ENCODE data around the gene FAF1. TPM values are rescaled to one million over a fixed set of nuclear protein-coding genes. Genes with fewer than 3 reads are reported as not detected.
"Not testable (repeated sequence)": the region's sequence is repeated elsewhere in the genome, so short reads cannot be mapped to it uniquely, and the experiment has no call there.

Gene FAF1
- total and polyA plus RNA-seq, 8 donors = 47.4 to 58.3 (median 53.2) TPM

DNA sequence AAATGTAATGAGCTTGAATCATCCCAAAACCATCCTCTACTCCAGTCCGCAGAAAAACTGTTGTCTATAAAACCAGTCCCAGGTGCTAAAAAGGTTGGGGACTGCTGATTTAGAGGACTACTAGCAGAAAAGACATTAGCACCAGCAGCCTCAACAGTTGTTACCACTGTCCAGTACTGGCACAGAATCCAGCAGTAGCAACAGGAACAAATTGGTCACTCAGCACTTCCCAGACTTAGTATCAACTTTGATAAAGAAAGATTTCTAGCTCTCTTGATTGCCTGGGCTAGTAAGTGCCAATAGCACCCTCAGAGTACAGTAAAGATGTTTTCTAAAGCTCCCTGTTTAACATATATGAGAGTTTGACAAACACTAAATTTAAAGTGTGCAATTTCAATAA, 127.9 kb downstream of the FAF1 start:
- H3K9me3 ChIP-seq = peaks cover 0 to 4% of the 10 kb centered on the region in 2 donors
- peaks cover 0 to 5% of the 10 kb centered on the region in 2 donors for H3K4me1 ChIP-seq
- no peak overlapping the region for H3K4me3 ChIP-seq
- H3K27ac ChIP-seq = no peak overlapping the region
- TF ChIP-seq, protein P1, sequence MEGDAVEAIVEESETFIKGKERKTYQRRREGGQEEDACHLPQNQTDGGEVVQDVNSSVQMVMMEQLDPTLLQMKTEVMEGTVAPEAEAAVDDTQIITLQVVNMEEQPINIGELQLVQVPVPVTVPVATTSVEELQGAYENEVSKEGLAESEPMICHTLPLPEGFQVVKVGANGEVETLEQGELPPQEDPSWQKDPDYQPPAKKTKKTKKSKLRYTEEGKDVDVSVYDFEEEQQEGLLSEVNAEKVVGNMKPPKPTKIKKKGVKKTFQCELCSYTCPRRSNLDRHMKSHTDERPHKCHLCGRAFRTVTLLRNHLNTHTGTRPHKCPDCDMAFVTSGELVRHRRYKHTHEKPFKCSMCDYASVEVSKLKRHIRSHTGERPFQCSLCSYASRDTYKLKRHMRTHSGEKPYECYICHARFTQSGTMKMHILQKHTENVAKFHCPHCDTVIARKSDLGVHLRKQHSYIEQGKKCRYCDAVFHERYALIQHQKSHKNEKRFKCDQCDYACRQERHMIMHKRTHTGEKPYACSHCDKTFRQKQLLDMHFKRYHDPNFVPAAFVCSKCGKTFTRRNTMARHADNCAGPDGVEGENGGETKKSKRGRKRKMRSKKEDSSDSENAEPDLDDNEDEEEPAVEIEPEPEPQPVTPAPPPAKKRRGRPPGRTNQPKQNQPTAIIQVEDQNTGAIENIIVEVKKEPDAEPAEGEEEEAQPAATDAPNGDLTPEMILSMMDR (IDR thresholded peaks at IDR 0.05) = no peak
- no peaks in the 10 kb centered on the region for H3K36me3 ChIP-seq
- ATAC-seq (no peak), DNase-seq (no peak)
- H3K27me3 ChIP-seq = no peaks in the 10 kb centered on the region
- intact Hi-C loops (cut with DNase I) = no loop called here

DNA sequence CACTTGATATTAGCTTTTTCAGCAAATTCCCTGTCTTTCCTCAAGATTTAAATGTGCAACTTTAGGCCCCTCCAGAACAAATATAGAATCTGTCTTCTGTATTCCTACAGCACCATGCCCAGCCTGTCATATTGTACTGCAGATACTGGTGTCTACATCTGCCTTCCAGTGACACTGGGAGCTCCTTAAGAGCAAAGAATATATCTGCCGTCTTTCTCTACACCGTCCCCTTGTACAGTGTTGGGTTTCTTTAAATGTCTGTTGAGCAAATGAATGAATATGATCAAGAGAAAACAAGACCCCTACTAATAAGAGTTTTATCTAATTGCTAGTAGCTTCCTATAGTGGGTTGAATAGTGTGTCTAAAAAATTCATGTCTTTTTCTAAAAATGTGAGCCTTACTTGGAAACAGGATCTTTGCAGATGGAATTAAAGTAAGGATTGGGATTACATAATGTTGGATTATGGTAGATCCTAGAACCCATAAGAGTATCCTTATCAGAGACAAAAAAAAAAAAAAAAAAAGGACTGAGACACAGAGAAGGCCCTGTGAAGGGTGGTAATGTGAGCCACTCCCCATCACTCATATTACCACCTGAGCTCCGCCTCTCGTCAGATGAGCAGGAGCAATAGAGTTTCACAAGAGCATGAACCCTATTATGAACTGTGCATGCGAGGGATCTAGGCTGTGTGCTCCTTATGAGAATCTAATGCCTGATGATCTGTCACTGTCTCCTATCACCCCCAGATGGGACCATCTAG, 128.6 kb downstream of the FAF1 start:
- H3K36me3 ChIP-seq = no peaks in the 10 kb centered on the region
- H3K9me3 ChIP-seq = peaks cover 0 to 9% of the 10 kb centered on the region in 2 donors
- H3K4me3 ChIP-seq = no peak overlapping the region
- H3K27ac ChIP-seq = no peak overlapping the region
- intact Hi-C loops (cut with DNase I) = no loop called here
- no peaks in the 10 kb centered on the region for H3K27me3 ChIP-seq
- H3K4me1 ChIP-seq = peaks cover 0 to 5% of the 10 kb centered on the region in 2 donors
- ATAC-seq (no peak), DNase-seq (no peak)
- TF ChIP-seq, protein P1 (IDR thresholded peaks at IDR 0.05) = no peak

DNA sequence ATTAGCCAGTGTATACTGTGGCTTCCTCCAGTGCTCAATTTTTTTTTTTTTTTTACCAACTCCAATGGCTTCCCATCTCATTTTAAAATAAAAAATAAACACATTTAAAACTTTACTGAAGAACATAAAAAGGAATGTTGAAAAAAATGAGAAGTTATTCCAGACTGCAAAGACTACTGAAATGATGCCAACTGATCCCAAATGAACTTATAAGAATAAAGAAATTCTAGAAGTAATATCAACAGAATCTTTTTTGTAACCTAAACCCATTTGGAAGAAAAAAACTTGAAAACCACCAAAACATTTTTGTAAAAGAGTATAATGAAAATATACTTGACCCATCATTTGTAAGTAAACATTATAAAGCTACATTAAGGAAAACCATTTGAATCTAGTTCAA, 129.4 kb downstream of the FAF1 start:
- TF ChIP-seq, protein P1 (IDR thresholded peaks at IDR 0.05) = no peak
- peaks cover 0 to 5% of the 10 kb centered on the region in 2 donors for H3K4me1 ChIP-seq
- H3K27ac ChIP-seq = no peak overlapping the region
- H3K9me3 ChIP-seq = peaks cover 0 to 9% of the 10 kb centered on the region in 2 donors
- no peak for DNase-seq
- H3K4me3 ChIP-seq = no peak overlapping the region
- no peak for ATAC-seq
- no peaks in the 10 kb centered on the region for H3K27me3 ChIP-seq
- intact Hi-C loops (cut with DNase I) = no loop called here
- H3K36me3 ChIP-seq = no peaks in the 10 kb centered on the region

DNA sequence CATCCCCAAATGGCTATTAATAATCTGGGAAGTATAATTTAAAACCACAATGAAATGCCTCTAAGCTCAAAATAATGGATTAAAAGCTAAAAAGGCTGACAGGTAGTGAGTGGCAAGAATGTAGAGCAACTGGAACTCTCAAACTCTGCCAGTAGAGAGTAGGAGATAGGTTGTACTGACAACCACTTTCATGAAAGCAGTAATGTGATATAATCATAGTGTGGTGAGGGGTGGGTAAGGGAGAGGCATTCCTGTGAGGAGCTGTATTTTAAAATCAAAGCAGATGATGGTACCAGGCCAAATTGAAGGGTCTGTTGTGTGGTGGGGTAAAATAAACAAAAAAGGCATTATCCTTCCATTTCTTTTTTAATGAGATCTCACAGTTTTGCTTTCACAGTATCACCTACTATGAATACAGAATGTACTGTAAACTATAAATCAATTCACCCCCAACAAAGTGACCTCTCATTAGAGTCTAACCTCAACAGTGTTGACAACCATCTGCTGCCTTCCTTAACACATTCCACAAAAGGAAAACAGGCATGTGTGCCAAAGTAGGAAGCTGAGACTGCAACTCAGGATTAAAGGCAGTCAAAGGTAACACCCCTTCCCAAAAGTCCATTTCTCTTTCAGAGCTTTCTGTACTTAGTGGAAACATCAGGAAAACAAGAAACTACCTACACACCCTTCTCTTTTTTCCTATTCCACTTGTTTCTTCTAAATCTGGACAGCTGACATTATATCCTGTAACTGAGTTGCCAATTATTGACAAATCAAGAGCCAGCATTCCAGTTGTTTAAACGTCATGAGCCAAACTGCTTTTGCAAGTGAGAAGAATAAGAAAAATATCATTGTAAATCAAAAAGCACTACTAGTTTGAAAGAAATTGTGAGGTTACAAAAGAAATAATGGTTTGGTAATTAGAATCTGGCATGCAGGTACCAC, 130.8 kb downstream of the FAF1 start:
- intact Hi-C loops (cut with DNase I) = no loop called here
- peaks cover 0 to 5% of the 10 kb centered on the region in 2 donors for H3K4me1 ChIP-seq
- ATAC-seq (peak; percentile 69), DNase-seq (peak in 1 of 4 donors; percentile 13)
- peaks cover 0 to 9% of the 10 kb centered on the region in 2 donors for H3K9me3 ChIP-seq
- H3K27ac ChIP-seq = no peak overlapping the region
- TF ChIP-seq, protein P1 (IDR thresholded peaks at IDR 0.05) = no peak
- no peak overlapping the region for H3K4me3 ChIP-seq
- H3K27me3 ChIP-seq = no peaks in the 10 kb centered on the region
- H3K36me3 ChIP-seq = no peaks in the 10 kb centered on the region

DNA sequence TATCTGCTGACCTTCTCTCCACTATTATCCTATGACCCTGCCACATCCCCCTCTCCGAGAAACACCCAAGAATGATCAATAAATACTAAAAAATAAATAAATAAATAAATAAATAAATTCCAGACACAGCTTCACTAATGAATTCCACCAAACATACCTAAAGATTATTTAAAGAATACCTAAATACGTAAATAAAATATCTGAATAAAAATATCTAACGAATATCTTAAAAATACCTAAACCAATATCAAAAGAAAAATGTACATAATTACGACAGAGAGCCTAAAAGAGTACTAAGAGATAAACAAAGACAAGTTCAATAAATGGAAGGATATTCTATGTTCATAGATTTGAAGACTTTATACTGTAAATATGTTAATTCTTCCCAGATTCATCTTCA, 132.5 kb downstream of the FAF1 start:
- DNase-seq (no peak), ATAC-seq (no peak)
- intact Hi-C loops (cut with DNase I) = no loop called here
- Histone ChIP-seq H3K36me3 (no peaks in the 10 kb centered on the region), H3K4me1 (peaks cover 0 to 5% of the 10 kb centered on the region in 2 donors), H3K4me3 (no peak overlapping the region), H3K9me3 (peaks cover 0 to 5% of the 10 kb centered on the region in 2 donors), H3K27ac (no peak overlapping the region), H3K27me3 (no peaks in the 10 kb centered on the region)
- TF ChIP-seq, protein P1 (IDR thresholded peaks at IDR 0.05) = no peak

DNA sequence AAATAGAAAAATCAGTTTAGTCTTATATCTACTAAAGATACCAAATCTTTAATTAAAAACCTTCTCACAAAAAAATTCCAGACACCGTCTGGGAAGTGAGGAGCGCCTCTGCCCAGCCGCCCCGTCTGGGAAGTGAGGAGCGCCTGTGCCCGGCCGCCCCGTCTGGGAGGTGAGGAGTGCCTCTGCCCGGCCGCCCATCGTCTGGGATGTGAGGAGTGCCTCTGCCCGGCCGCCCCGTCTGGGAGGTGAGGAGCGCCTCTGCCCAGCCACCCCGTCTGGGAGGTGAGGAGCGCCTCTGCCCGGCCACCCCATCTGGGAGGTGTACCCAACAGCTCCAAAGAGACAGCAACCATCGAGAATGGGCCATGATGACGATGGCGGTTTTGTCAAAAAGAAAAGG, 133.3 kb downstream of the FAF1 start:
- H3K36me3 ChIP-seq; H3K9me3 ChIP-seq; H3K27me3 ChIP-seq; H3K4me1 ChIP-seq; DNase-seq; intact Hi-C loops (cut with DNase I); H3K27ac ChIP-seq; ATAC-seq; H3K4me3 ChIP-seq: not testable (repeated sequence)
